ENCODE data around the gene PRLR.

GRCh38 chr5:35198075-35198474, 32.2 kb downstream of the PRLR start:
- TF ChIP-seq CTCF (IDR thresholded peaks at IDR 0.05; ENCODE audit: borderline replicate concordance, extremely low read depth, low read length, poor library complexity, severe bottlenecking) (no peak), EZH2 (IDR thresholded peaks at IDR 0.05; ENCODE audit: borderline replicate concordance, low read depth, low read length, severe bottlenecking) (no peak)
